ENCODE measurements around the gene CYP11A1.

- TF ChIP-seq CTCF (IDR thresholded peaks at IDR 0.05), result no peak
- TF ChIP-seq POLR2A (IDR thresholded peaks at IDR 0.05), result no peak
- TF ChIP-seq EP300 (IDR thresholded peaks at IDR 0.05), result no peak
- TF ChIP-seq POLR2AphosphoS5 (IDR thresholded peaks at IDR 0.05), result no peak
Measured at GRCh38 chr15:74300057-74300795, 67.2 kb downstream of the CYP11A1 start.

Data from upper lobe of left lung (tissue), 4 donors.